ENCODE data around the gene GALNT17.

GALNT17 gene

GRCh38 chr7:71465741-71466189 is 333.8 kb downstream of the GALNT17 start:
- no peak for DNase-seq

GRCh38 chr7:71466448-71467145 is 334.7 kb downstream of the GALNT17 start:
- no peak for DNase-seq

- DNase-seq = no peak
Observed at GRCh38 chr7:71470326-71470725, 338.4 kb downstream of the GALNT17 start.

- no peak for DNase-seq
Observed at GRCh38 chr7:71470830-71471229, 338.9 kb downstream of the GALNT17 start.

GRCh38 chr7:71472962-71473361 is 341.0 kb downstream of the GALNT17 start:
- no peak for DNase-seq

- no peak for DNase-seq
Observed at GRCh38 chr7:71473366-71473967, 341.5 kb downstream of the GALNT17 start.

- no peak for DNase-seq
Observed at GRCh38 chr7:71477441-71477840, 345.5 kb downstream of the GALNT17 start.

- no peak for DNase-seq
Observed at GRCh38 chr7:71479231-71479630, 347.3 kb downstream of the GALNT17 start.

- no peak for DNase-seq
Observed at GRCh38 chr7:71480791-71481190, 348.8 kb downstream of the GALNT17 start.

- no peak for DNase-seq
Observed at GRCh38 chr7:71482284-71482683, 350.3 kb downstream of the GALNT17 start.

GRCh38 chr7:71484380-71484779 is 352.4 kb downstream of the GALNT17 start:
- no peak for DNase-seq

- no peak for DNase-seq
Observed at GRCh38 chr7:71485586-71485985, 353.6 kb downstream of the GALNT17 start.

GRCh38 chr7:71486414-71486813 is 354.5 kb downstream of the GALNT17 start:
- DNase-seq = no peak

- no peak for DNase-seq
Observed at GRCh38 chr7:71486856-71487628, 355.1 kb downstream of the GALNT17 start.

GRCh38 chr7:71488308-71488707 is 356.4 kb downstream of the GALNT17 start:
- no peak for DNase-seq

- DNase-seq = no peak
Observed at GRCh38 chr7:71491336-71491735, 359.4 kb downstream of the GALNT17 start.

- no peak for DNase-seq
Observed at GRCh38 chr7:71495828-71496227, 363.9 kb downstream of the GALNT17 start.

- no peak for DNase-seq
Observed at GRCh38 chr7:71497256-71497946, 365.5 kb downstream of the GALNT17 start.

GRCh38 chr7:71498381-71498780 is 366.4 kb downstream of the GALNT17 start:
- no peak for DNase-seq

GRCh38 chr7:71504697-71505441 is 372.9 kb downstream of the GALNT17 start:
- DNase-seq = no peak

- no peak for DNase-seq
Observed at GRCh38 chr7:71506822-71507221, 374.9 kb downstream of the GALNT17 start.

All from NCI-H524 treated with DMSO at 0.1 percent for 48 hours (cell line).